HG03442 (cell line): Measurements from ENCODE around the gene SBNO2.
A peak's percentile ranks its signal among the peaks of the same experiment; 100 is the strongest.

ENCODE experiments used
- ATAC-seq: cut with Tn5 transposase; IDR thresholded peaks from one replicate; pipeline ENCODE4 v1.9.1; 2021; ENCODE audit warnings: mild to moderate bottlenecking, moderate library complexity; ENCODE audit not compliant: unreplicated experiment

The SBNO2 gene

GRCh38 chr19:1108291-1109031, 65.6 kb downstream of the SBNO2 start:
- ATAC-seq: no peak

- no peak for ATAC-seq
Measured at GRCh38 chr19:1107661-1108261, 66.3 kb downstream of the SBNO2 start.

- no peak for ATAC-seq
Measured at GRCh38 chr19:1106841-1107660, 67.0 kb downstream of the SBNO2 start.

GRCh38 chr19:1105873-1106840, 67.9 kb downstream of the SBNO2 start:
- ATAC-seq: no peak

GRCh38 chr19:1105008-1105872, 68.8 kb downstream of the SBNO2 start:
- ATAC-seq: no peak

GRCh38 chr19:1104311-1105007, 69.6 kb downstream of the SBNO2 start:
- peak; percentile 33 for ATAC-seq

- ATAC-seq: peak; percentile 65
Measured at GRCh38 chr19:1103708-1104310, 70.3 kb downstream of the SBNO2 start, which contains the start of gene GPX4. Gene GPX4, plus strand, starts transcription at chr19:1103994. Its CDS starts 50 bp downstream, at chr19:1104044.

- no peak for ATAC-seq
Measured at GRCh38 chr19:1103132-1103707, 70.8 kb downstream of the SBNO2 start.

GRCh38 chr19:1102407-1103131, 71.5 kb downstream of the SBNO2 start:
- ATAC-seq: no peak

- ATAC-seq: no peak
Measured at GRCh38 chr19:1101337-1101698, 72.8 kb downstream of the SBNO2 start.

- ATAC-seq: no peak
Measured at GRCh38 chr19:1098177-1099051, 75.7 kb downstream of the SBNO2 start.

- ATAC-seq: no peak
Measured at GRCh38 chr19:1097810-1098176, 76.3 kb downstream of the SBNO2 start.

- ATAC-seq: peak; percentile 83
Measured at GRCh38 chr19:1094978-1095701, 78.9 kb downstream of the SBNO2 start, which contains the start of gene POLR2E. Gene POLR2E, minus strand, starts transcription at chr19:1095375. Its CDS starts 60 bp downstream, at chr19:1095315.

GRCh38 chr19:1094655-1094977, 79.5 kb downstream of the SBNO2 start:
- no peak for ATAC-seq

GRCh38 chr19:1093811-1094553, 80.1 kb downstream of the SBNO2 start:
- ATAC-seq: no peak
